PC-3 (cell line): Measurements from ENCODE around the gene BAZ1B. TPM values are rescaled to one million over a fixed set of nuclear protein-coding genes. Genes with fewer than 3 reads are reported as not detected.
"Not testable (repeated sequence)": the region's sequence is repeated elsewhere in the genome, so short reads cannot be mapped to it uniquely, and the experiment has no call there.

Experiments
- ATAC-seq: fragments of 200-7000 bp; cut with Tn5 transposase; 2 replicates; pipeline ENCODE4 v1.9.1; 2020; ENCODE audit warnings: mild to moderate bottlenecking, moderate library complexity
- BruUV-seq: library from RNA; stranded (reverse); fragments of 400-500 nt; replicated peaks from 2 replicates; lab custom pipeline; 2021; lab: Mats Ljungman, UMichigan
- CTCF ChIA-PET: fragments of 300-600 bp; sonication (Branson Sonifier 250); formaldehyde crosslinking; loops from one replicate; lab custom pipeline; 2022; ENCODE audit warnings: antibody characterized with exemption; lab: Charles Lee
- POLR2A ChIA-PET: fragments of 300-600 bp; sonication (Branson Sonifier 250); formaldehyde crosslinking; loops from one replicate; lab custom pipeline; 2022; ENCODE audit warnings: antibody characterized with exemption; ENCODE audit not compliant: unreplicated experiment; lab: Charles Lee
- DNase-seq: peaks from one replicate; pipeline ENCODE4 v3.0.0-alpha.2; 2015
- H2AFZ ChIP-seq: fragments of 300-600 bp; sonication (generic); 2 replicates; pipeline ENCODE4 v1.6.0; 2016; ENCODE audit warnings: antibody characterized with exemption, low read length
- H3F3A ChIP-seq: fragments of 300-600 bp; sonication (generic); one replicate; pipeline ENCODE4 v1.6.0; 2017; ENCODE audit warnings: antibody characterized with exemption, low read length, control low read depth, mild to moderate bottlenecking; ENCODE audit not compliant: unreplicated experiment
- H3K27ac ChIP-seq: fragments of 300-600 bp; sonication (generic); 2 replicates; pipeline ENCODE4 v1.5.1; 2016; ENCODE audit warnings: mild to moderate bottlenecking, low read length
- H3K27me3 ChIP-seq: fragments of 300-600 bp; sonication (generic); 2 replicates; pipeline ENCODE4 v1.6.1; 2016; ENCODE audit warnings: low read length, mixed read lengths
- H3K36me3 ChIP-seq: fragments of 300-600 bp; sonication (generic); 2 replicates; pipeline ENCODE4 v1.6.1; 2016; ENCODE audit warnings: low read depth, mixed run types, low read length, mixed read lengths
- H3K4me1 ChIP-seq: fragments of 300-600 bp; sonication (generic); 2 replicates; pipeline ENCODE4 v1.5.1; 2016; ENCODE audit warnings: low read length; ENCODE audit not compliant: insufficient read depth
- H3K4me2 ChIP-seq: fragments of 300-600 bp; sonication (generic); 2 replicates; pipeline ENCODE4 v1.6.0; 2016; ENCODE audit warnings: low read length
- H3K4me3 ChIP-seq: fragments of 300-600 bp; sonication (generic); 2 replicates; pipeline ENCODE4 v1.5.1; 2016; ENCODE audit warnings: mild to moderate bottlenecking, low read length, mixed read lengths
- H3K79me2 ChIP-seq: fragments of 300-600 bp; sonication (generic); 2 replicates; pipeline ENCODE4 v1.6.1; 2017; ENCODE audit warnings: low read length, mixed read lengths
- H3K9ac ChIP-seq: fragments of 300-600 bp; sonication (generic); 2 replicates; pipeline ENCODE4 v1.6.0; 2016; ENCODE audit warnings: mild to moderate bottlenecking, low read length
- H3K9me2 ChIP-seq: fragments of 300-600 bp; sonication (generic); replicated peaks from 2 replicates; pipeline ENCODE4 v1.6.1; 2016; ENCODE audit warnings: mixed run types, low read length, mixed read lengths
- H3K9me3 ChIP-seq: fragments of 300-600 bp; sonication (generic); 2 replicates; pipeline ENCODE4 v1.6.1; 2016; ENCODE audit warnings: low read length, mixed read lengths
- H4K20me1 ChIP-seq: fragments of 300-600 bp; sonication (generic); 2 replicates; pipeline ENCODE4 v1.6.1; 2016; ENCODE audit warnings: low read length, mixed read lengths
- CTCF ChIP-seq: fragments of 300-600 bp; sonication (generic); conservative IDR thresholded peaks from 2 replicates; pipeline ENCODE4 v1.5.1; 2017; ENCODE audit warnings: antibody characterized with exemption, low read depth, mild to moderate bottlenecking, low read length
- EZH2 ChIP-seq: fragments of 300-600 bp; sonication (generic); IDR thresholded peaks from one replicate; pipeline ENCODE4 v1.6.1; 2017; ENCODE audit warnings: antibody characterized with exemption, mild to moderate bottlenecking, low read length; ENCODE audit not compliant: unreplicated experiment
- EZH2phosphoT487 ChIP-seq: fragments of 300-600 bp; sonication (generic); IDR thresholded peaks from 2 replicates; pipeline ENCODE4 v1.6.1; 2018; ENCODE audit warnings: mild to moderate bottlenecking, antibody characterized with exemption, low read length, borderline replicate concordance
- intact Hi-C: fragments of 100-400 bp; cut with micrococcal nuclease; formaldehyde crosslinking; loops from 2 replicates; pipeline ENCODE4 v1.9.0; 2023
- total RNA-seq: library from RNA; depleted of rRNA; stranded (reverse); fragments of >200 nt; gene quantifications from 2 replicates; pipeline ENCODE4 v1.2.3, GENCODE V29; 2014

The BAZ1B gene
- total RNA-seq, 1 experiment from 2014 or later = 45.5 TPM

- Histone ChIP-seq H3K4me2 (no peak overlapping the region), H3K27ac (no peak overlapping the region), H3K4me1 (no peaks in the 10 kb centered on the region), H2AFZ (no peak overlapping the region), H3K27me3 (no peaks in the 10 kb centered on the region), H3F3A (no peaks in the 10 kb centered on the region), H3K36me3 (no peaks in the 10 kb centered on the region), H3K9me2 (no peaks in the 10 kb centered on the region), H3K4me3 (no peak overlapping the region), H4K20me1 (no peaks in the 10 kb centered on the region), H3K79me2 (no peaks in the 10 kb centered on the region), H3K9ac (no peak overlapping the region), H3K9me3 (no peaks in the 10 kb centered on the region)
- no peak for DNase-seq
- ChIA-PET CTCF (no interaction called here), POLR2A (interaction anchor here (0.5 kb wide), 1 partner anchor 154 kb away, joined by 7 read pairs; the partner anchor contains the start of gene TBL2)
- BruUV-seq = no TSS peak
- TF ChIP-seq EZH2phosphoT487 = no peak
- TF ChIP-seq EZH2 = no peak
- no peak for TF ChIP-seq CTCF
- intact Hi-C loops = no loop called here
- ATAC-seq = no peak
Observed at GRCh38 chr7:73424489-73424885, 97.6 kb downstream of the BAZ1B start.

GRCh38 chr7:73423519-73424488 is 98.3 kb downstream of the BAZ1B start:
- intact Hi-C loops = no loop called here
- CTCF ChIA-PET = no interaction called here
- Histone ChIP-seq H3K9ac (no peak overlapping the region), H3K9me3 (no peaks in the 10 kb centered on the region), H3K27me3 (no peaks in the 10 kb centered on the region), H3K79me2 (no peaks in the 10 kb centered on the region), H4K20me1 (no peaks in the 10 kb centered on the region), H3K9me2 (no peaks in the 10 kb centered on the region), H2AFZ (no peak overlapping the region), H3K4me2 (no peak overlapping the region), H3K36me3 (no peaks in the 10 kb centered on the region), H3F3A (no peaks in the 10 kb centered on the region), H3K4me3 (no peak overlapping the region), H3K27ac (no peak overlapping the region), H3K4me1 (no peaks in the 10 kb centered on the region)
- no peak for TF ChIP-seq EZH2phosphoT487
- TF ChIP-seq CTCF = no peak
- no peak for TF ChIP-seq EZH2
- ATAC-seq = no peak
- no peak for DNase-seq
- no TSS peak for BruUV-seq
- POLR2A ChIA-PET = interaction anchor here (0.5 kb wide), 1 partner anchor 154 kb away, joined by 7 read pairs; the partner anchor contains the start of gene TBL2

DNA sequence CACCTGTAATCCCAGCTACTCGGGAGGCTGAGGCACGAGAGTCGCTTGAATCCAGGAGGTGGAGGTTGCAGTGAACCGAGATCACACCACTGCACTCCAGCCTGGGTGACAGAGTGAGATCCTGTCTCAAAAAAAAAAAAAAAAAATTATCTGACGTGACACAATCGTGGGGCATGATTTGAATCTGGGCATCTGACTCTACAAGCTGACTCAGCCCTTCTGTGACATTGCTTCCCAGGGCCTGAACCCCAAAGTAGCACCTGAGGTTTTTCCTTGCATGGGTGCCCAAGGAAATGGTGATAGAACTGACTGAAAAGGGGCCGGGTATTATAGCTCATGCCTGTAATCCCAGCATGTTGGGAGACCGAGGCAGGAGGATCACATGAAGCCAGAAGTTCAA is 101.5 kb downstream of the BAZ1B start:
- H3K9me3 ChIP-seq, intact Hi-C loops, POLR2A ChIA-PET, H3K9ac ChIP-seq, ATAC-seq, H3F3A ChIP-seq, H3K27ac ChIP-seq, DNase-seq, H3K4me3 ChIP-seq, H3K9me2 ChIP-seq, CTCF ChIA-PET, H2AFZ ChIP-seq, H4K20me1 ChIP-seq, H3K79me2 ChIP-seq, H3K36me3 ChIP-seq, H3K27me3 ChIP-seq, H3K4me2 ChIP-seq, BruUV-seq, H3K4me1 ChIP-seq: not testable (repeated sequence)

DNA sequence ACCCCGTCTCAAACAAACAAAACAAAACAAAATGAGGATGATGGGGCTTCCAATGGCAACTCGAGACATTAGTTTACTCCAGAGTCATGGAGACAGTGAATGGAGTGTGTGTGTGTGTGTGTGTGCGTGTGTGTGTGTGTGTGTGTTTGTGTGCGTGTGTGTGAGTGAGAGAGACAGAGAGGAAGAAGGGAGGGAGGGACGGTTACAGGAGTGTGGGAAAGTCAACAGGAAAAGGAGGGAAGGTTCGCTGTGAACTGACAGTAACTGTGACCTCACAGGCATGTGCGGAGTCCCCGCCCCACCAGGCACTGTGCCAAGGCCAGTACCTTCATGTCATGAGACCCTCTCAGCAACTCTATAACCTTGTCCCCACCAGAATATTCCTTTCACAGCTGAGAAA is 102.1 kb downstream of the BAZ1B start:
- H2AFZ ChIP-seq, H4K20me1 ChIP-seq, H3K27me3 ChIP-seq, H3K79me2 ChIP-seq, BruUV-seq, H3K4me1 ChIP-seq, intact Hi-C loops, H3K9me3 ChIP-seq, H3K4me2 ChIP-seq, H3K9me2 ChIP-seq, POLR2A ChIA-PET, DNase-seq, H3K27ac ChIP-seq, H3K36me3 ChIP-seq, H3K4me3 ChIP-seq, CTCF ChIA-PET, H3F3A ChIP-seq, H3K9ac ChIP-seq: not testable (repeated sequence)
- ATAC-seq = 0 out of 2 replicates have a peak, but pooled peaks have one; percentile 27
